Effector memory CD4-positive, alpha-beta T cell (primary cell): Measurements from ENCODE around the gene TAF11L5.
"Not testable (repeated sequence)": the region's sequence is repeated elsewhere in the genome, so short reads cannot be mapped to it uniquely, and the experiment has no call there.

Experiments used
- DNase-seq, 3 donors: peaks; one replicate each; pipeline ENCODE4 v3.0.0-alpha.2; 2020
- H3K27ac ChIP-seq: 2 replicates; pipeline ENCODE4 v1.7.0; 2013; ENCODE audit warnings: mild to moderate bottlenecking, low read length, moderate library complexity; ENCODE audit not compliant: insufficient read depth, poor library complexity, severe bottlenecking
- H3K27me3 ChIP-seq: replicated peaks from 2 replicates; pipeline ENCODE4 v1.7.0; 2013; ENCODE audit warnings: mild to moderate bottlenecking, low read length; ENCODE audit not compliant: insufficient read depth, control insufficient read depth, poor library complexity, severe bottlenecking
- H3K36me3 ChIP-seq: 2 replicates; pipeline ENCODE4 v1.7.0; 2013; ENCODE audit warnings: mild to moderate bottlenecking, low read length, moderate library complexity; ENCODE audit not compliant: control insufficient read depth, insufficient read depth
- H3K4me1 ChIP-seq: 2 replicates; pipeline ENCODE4 v1.7.0; 2013; ENCODE audit warnings: low read length, mild to moderate bottlenecking; ENCODE audit not compliant: control insufficient read depth, insufficient read depth, poor library complexity, severe bottlenecking
- H3K4me3 ChIP-seq: 2 replicates; pipeline ENCODE4 v1.7.0; 2013; ENCODE audit warnings: low read length, low read depth, mild to moderate bottlenecking; ENCODE audit not compliant: insufficient read depth, poor library complexity, severe bottlenecking
- H3K9me3 ChIP-seq: 2 replicates; pipeline ENCODE4 v1.7.0; 2013; ENCODE audit warnings: mild to moderate bottlenecking, low read length, moderate library complexity; ENCODE audit not compliant: control insufficient read depth

The TAF11L5 gene

GRCh38 chr5:17497931-17498330, 27.1 kb upstream of the TAF11L5 start, which contains the start of gene TAF11L2:
TAF11L2 (plus strand) TSS chr5:17498231.
- H3K27me3 ChIP-seq, H3K4me3 ChIP-seq, H3K27ac ChIP-seq, DNase-seq, H3K36me3 ChIP-seq, H3K4me1 ChIP-seq, H3K9me3 ChIP-seq: not testable (repeated sequence)

DNA sequence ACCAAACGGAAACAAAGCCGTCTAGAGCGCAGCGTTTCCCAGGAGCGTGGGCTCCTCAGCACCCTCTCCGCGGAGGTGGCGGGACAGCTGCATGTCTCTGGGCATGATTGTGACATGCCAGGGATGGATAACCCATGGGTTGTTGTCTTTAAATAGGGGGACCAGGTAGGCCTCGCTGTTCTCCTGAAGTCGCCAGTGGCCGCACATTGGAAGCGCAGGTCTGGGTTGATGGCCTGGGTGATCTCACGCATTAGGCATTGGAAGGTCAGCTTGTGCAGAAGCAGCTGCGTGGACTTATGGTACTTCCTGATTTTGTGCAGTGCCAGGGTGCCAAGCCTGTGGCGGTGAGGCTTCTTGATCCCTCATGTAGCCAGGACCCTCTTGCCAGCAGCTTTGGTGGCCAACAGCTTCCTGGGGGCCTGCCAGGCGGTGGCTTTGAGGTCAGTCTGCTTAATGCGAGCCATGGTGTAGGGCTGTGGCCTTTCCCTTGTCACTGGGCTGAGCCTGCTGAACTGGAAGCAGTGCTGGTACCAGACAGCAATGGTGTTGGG, 13.2 kb upstream of the TAF11L5 start:
- Histone ChIP-seq H3K4me1 (no peaks in the 10 kb centered on the region), H3K9me3 (no peaks in the 10 kb centered on the region), H3K4me3 (no peak overlapping the region), H3K27ac (no peak overlapping the region), H3K27me3 (no peaks in the 10 kb centered on the region), H3K36me3 (no peaks in the 10 kb centered on the region)
- no peak for DNase-seq

DNA sequence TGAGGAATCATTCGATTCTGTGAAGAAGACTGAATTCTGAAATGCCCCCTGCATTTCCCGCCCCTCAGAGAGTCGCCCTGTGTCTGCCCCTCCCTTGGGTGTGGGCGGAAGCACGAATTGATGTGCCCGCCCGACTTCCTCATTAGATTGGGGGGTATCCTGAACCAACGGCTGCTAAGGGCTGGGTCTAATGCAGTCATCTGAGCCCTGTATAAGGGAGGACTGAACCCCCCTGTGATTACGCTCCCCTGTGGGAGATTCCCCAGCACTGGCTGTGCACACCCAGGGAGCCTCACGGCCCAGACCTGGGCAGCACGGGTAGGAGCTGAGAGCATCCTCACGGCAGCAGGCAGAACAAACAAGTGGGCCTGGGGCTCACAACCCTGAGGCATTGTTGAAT, 7.5 kb upstream of the TAF11L5 start:
- H3K9me3 ChIP-seq, H3K27ac ChIP-seq, H3K27me3 ChIP-seq, H3K36me3 ChIP-seq, H3K4me3 ChIP-seq, H3K4me1 ChIP-seq, DNase-seq: not testable (repeated sequence)

DNA sequence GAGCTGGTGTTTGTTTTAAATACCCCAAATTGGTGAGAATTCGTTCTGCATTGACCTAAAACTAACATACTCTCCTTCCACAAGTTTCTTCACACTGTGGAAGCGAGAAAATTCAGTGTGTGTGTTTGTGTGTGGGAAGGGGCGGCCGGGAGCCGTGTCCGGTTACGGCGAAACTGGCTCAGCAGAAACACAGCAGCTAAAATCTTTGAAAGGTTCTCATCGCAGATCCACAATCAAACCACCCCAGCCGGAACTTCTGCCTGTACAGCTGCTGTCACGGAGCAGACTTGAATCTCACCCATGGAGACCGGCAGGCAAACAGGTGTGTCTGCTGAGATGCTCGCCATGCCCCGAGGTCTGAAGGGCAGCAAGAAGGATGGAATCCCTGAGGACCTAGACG, 7.0 kb upstream of the TAF11L5 start, which contains the start of gene TAF11L3:
Gene TAF11L3, plus strand, starts transcription at position 301 of the 400 bp plus-strand sequence.
- not testable (repeated sequence) for H3K4me1 ChIP-seq, H3K27me3 ChIP-seq, H3K9me3 ChIP-seq, H3K36me3 ChIP-seq, H3K27ac ChIP-seq, DNase-seq, H3K4me3 ChIP-seq

DNA sequence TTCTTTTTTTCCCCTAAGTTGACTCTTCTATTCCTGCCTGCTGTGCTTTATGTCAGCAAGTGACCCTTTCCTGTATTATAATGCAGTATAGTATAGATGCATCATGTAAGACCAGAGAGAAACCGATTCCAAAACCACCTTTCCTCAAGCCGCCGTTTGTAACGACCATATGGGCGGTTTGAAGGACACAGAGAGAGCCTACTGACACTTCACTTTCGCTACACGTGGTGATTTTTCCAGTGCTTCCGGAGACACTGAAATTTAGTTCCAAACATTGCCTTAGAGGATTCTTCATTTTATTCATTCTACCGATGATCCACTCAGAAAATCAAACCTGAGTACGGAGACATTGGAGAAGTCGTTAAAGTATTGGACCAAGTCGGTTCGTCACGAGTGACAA, 5.5 kb upstream of the TAF11L5 start:
- not testable (repeated sequence) for DNase-seq, H3K27me3 ChIP-seq, H3K27ac ChIP-seq, H3K9me3 ChIP-seq, H3K4me3 ChIP-seq, H3K36me3 ChIP-seq, H3K4me1 ChIP-seq

DNA sequence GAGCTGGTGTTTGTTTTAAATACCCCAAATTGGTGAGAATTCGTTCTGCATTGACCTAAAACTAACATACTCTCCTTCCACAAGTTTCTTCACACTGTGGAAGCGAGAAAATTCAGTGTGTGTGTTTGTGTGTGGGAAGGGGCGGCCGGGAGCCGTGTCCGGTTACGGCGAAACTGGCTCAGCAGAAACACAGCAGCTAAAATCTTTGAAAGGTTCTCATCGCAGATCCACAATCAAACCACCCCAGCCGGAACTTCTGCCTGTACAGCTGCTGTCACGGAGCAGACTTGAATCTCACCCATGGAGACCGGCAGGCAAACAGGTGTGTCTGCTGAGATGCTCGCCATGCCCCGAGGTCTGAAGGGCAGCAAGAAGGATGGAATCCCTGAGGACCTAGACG, 3.5 kb upstream of the TAF11L5 start, which contains the start of gene TAF11L4:
Gene TAF11L4, plus strand, starts transcription at position 301 of the 400 bp plus-strand sequence.
- not testable (repeated sequence) for H3K36me3 ChIP-seq, H3K27ac ChIP-seq, H3K9me3 ChIP-seq, H3K27me3 ChIP-seq, DNase-seq, H3K4me3 ChIP-seq, H3K4me1 ChIP-seq

DNA sequence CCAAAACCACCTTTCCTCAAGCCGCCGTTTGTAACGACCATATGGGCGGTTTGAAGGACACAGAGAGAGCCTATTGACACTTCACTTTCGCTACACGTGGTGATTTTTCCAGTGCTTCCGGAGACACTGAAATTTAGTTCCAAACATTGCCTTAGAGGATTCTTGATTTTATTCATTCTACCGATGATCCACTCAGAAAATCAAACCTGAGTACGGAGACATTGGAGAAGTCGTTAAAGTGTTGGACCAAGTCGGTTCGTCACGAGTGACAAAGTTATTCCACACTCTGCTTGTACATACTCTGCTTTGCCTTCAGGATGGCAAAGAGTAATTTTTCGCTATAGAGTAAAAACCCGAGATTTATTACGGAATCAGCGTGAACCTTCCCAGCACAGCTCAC, 1.5 kb downstream of the TAF11L5 start:
- H3K4me3 ChIP-seq, H3K4me1 ChIP-seq, H3K27me3 ChIP-seq, H3K36me3 ChIP-seq, H3K9me3 ChIP-seq, H3K27ac ChIP-seq, DNase-seq: not testable (repeated sequence)

DNA sequence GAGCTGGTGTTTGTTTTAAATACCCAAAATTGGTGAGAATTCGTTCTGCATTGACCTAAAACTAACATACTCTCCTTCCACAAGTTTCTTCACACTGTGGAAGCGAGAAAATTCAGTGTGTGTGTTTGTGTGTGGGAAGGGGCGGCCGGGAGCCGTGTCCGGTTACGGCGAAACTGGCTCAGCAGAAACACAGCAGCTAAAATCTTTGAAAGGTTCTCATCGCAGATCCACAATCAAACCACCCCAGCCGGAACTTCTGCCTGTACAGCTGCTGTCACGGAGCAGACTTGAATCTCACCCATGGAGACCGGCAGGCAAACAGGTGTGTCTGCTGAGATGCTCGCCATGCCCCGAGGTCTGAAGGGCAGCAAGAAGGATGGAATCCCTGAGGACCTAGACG, 3.3 kb downstream of the TAF11L5 start, which contains the start of gene TAF11L6:
Gene TAF11L6, plus strand, starts transcription at position 301 of the 400 bp plus-strand sequence.
- not testable (repeated sequence) for H3K4me1 ChIP-seq, H3K36me3 ChIP-seq, H3K4me3 ChIP-seq, H3K27ac ChIP-seq, H3K9me3 ChIP-seq, H3K27me3 ChIP-seq, DNase-seq
